IMR-90 (cell line): ENCODE results near the gene RPS27A. TPM values are rescaled to one million over a fixed set of nuclear protein-coding genes. Genes with fewer than 3 reads are reported as not detected.

ENCODE experiments used
- ATAC-seq: fragments of 200-7000 bp; cut with Tn5 transposase; 2 replicates; pipeline ENCODE4 v1.9.1; 2020; ENCODE audit warnings: low read depth, mild to moderate bottlenecking, moderate library complexity
- BruUV-seq: library from RNA; stranded (reverse); fragments of 400-500 nt; replicated peaks from 2 replicates; lab custom pipeline; 2021; lab: Mats Ljungman, UMichigan
- CTCF ChIA-PET: fragments of 300-600 bp; formaldehyde crosslinking; extraction: SDS; loops from one replicate; lab custom pipeline; 2021; ENCODE audit warnings: antibody characterized with exemption; lab: Yijun Ruan, JAX
- POLR2A ChIA-PET: fragments of 300-600 bp; sonication (Branson Sonifier 250); formaldehyde crosslinking; loops from one replicate; lab custom pipeline; 2022; ENCODE audit warnings: antibody characterized with exemption; ENCODE audit not compliant: unreplicated experiment; lab: Charles Lee
- DNase-seq: peaks from one replicate; pipeline ENCODE4 v3.0.0; 2013
- H2AFZ ChIP-seq: replicated peaks from 2 replicates; pipeline ENCODE3; 2013; ENCODE audit warnings: low read length, mild to moderate bottlenecking; ENCODE audit not compliant: poor library complexity
- H2AK5ac ChIP-seq: 2 replicates; pipeline ENCODE4 v1.6.1; 2013; ENCODE audit warnings: low read depth, low read length, inconsistent platforms
- H2AK9ac ChIP-seq: replicated peaks from 2 replicates; pipeline ENCODE3; 2013; ENCODE audit warnings: mild to moderate bottlenecking, low read depth, low read length, moderate library complexity; ENCODE audit not compliant: poor library complexity
- H2BK120ac ChIP-seq: 2 replicates; pipeline ENCODE4 v1.6.1; 2013; ENCODE audit warnings: low read depth, low read length, inconsistent platforms
- H2BK15ac ChIP-seq: 3 replicates; pipeline ENCODE4 v1.6.1; 2013; ENCODE audit warnings: low read depth, low read length, inconsistent platforms
- H2BK20ac ChIP-seq: 2 replicates; pipeline ENCODE4 v1.6.1; 2013; ENCODE audit warnings: low read depth, mild to moderate bottlenecking, inconsistent platforms, low read length, moderate library complexity
- H2BK5ac ChIP-seq: 2 replicates; pipeline ENCODE4 v1.6.1; 2013; ENCODE audit warnings: mild to moderate bottlenecking, low read depth, low read length, inconsistent platforms; ENCODE audit not compliant: poor library complexity, severe bottlenecking
- H3K14ac ChIP-seq: replicated peaks from 2 replicates; pipeline ENCODE4 v1.6.1; 2013; ENCODE audit warnings: low read depth, low read length, inconsistent platforms
- H3K18ac ChIP-seq: 2 replicates; pipeline ENCODE4 v1.6.1; 2013; ENCODE audit warnings: low read depth, low read length, control low read depth
- H3K23ac ChIP-seq: 2 replicates; pipeline ENCODE4 v1.6.1; 2013; ENCODE audit warnings: low read depth, low read length, inconsistent platforms
- H3K27ac ChIP-seq: 2 replicates; pipeline ENCODE4 v1.5.1; 2013; ENCODE audit warnings: mild to moderate bottlenecking, control low read depth, low read length; ENCODE audit not compliant: insufficient read depth
- H3K27me3 ChIP-seq: 2 replicates; pipeline ENCODE4 v1.6.1; 2013; ENCODE audit warnings: low read length; ENCODE audit not compliant: control insufficient read depth, insufficient read depth
- H3K36me3 ChIP-seq: 2 replicates; pipeline ENCODE4 v1.6.1; 2013; ENCODE audit warnings: low read length, mixed read lengths; ENCODE audit not compliant: control insufficient read depth, insufficient read depth
- H3K4ac ChIP-seq: 2 replicates; pipeline ENCODE4 v1.6.1; 2013; ENCODE audit warnings: low read depth, low read length, inconsistent platforms
- H3K4me1 ChIP-seq: 2 replicates; pipeline ENCODE4 v1.6.1; 2013; ENCODE audit warnings: low read length, mixed read lengths; ENCODE audit not compliant: control insufficient read depth, insufficient read depth
- H3K4me2 ChIP-seq: 2 replicates; pipeline ENCODE4 v1.6.1; 2013; ENCODE audit warnings: low read depth, mild to moderate bottlenecking, control low read depth, low read length, moderate library complexity
- H3K4me3 ChIP-seq: 2 replicates; pipeline ENCODE4 v1.5.1; 2013; ENCODE audit warnings: low read depth, mild to moderate bottlenecking, control low read depth, low read length, moderate library complexity; ENCODE audit not compliant: insufficient read depth
- H3K56ac ChIP-seq: 2 replicates; pipeline ENCODE4 v1.6.1; 2013; ENCODE audit warnings: low read length, inconsistent platforms; ENCODE audit not compliant: insufficient read depth; ENCODE audit errors: extremely low read depth
- H3K79me1 ChIP-seq, 2 experiments: 2 replicates each; pipeline ENCODE4 v1.6.1; 2013; ENCODE audit warnings: low read length in 2 of 2, inconsistent platforms in 1 of 2, low read depth in 1 of 2
- H3K9ac ChIP-seq: 2 replicates; pipeline ENCODE4 v1.6.1; 2013; ENCODE audit warnings: low read depth, low read length, control low read depth
- H3K9me1 ChIP-seq: 2 replicates; pipeline ENCODE4 v1.6.1; 2013; ENCODE audit warnings: low read length, inconsistent platforms; ENCODE audit not compliant: insufficient read depth
- H3K9me3 ChIP-seq: 2 replicates; pipeline ENCODE4 v1.6.1; 2013; ENCODE audit warnings: low read length; ENCODE audit not compliant: control insufficient read depth, insufficient read depth
- H4K20me1 ChIP-seq: 2 replicates; pipeline ENCODE4 v1.6.1; 2013; ENCODE audit warnings: low read length, inconsistent platforms; ENCODE audit not compliant: insufficient read depth
- H4K5ac ChIP-seq: 2 replicates; pipeline ENCODE4 v1.6.1; 2013; ENCODE audit warnings: mild to moderate bottlenecking, low read depth, low read length, control low read depth
- H4K8ac ChIP-seq, 2 experiments: 2 replicates each; pipeline ENCODE4 v1.6.1; 2013; ENCODE audit warnings: low read depth in 2 of 2, low read length in 2 of 2, control low read depth in 1 of 2, inconsistent platforms in 1 of 2
- H4K91ac ChIP-seq: 2 replicates; pipeline ENCODE4 v1.6.1; 2013; ENCODE audit warnings: low read depth, low read length, inconsistent platforms; ENCODE audit not compliant: insufficient read depth
- FOS ChIP-seq: fragments of 150-350 bp; IDR thresholded peaks from 2 replicates; pipeline ENCODE4 v1.6.1; 2016; ENCODE audit warnings: low read depth, low read length
- MAFK ChIP-seq: IDR thresholded peaks from 2 replicates; pipeline ENCODE4 v1.6.1; 2012; ENCODE audit warnings: low read depth, low read length, improper control_type of control experiment
- MAZ ChIP-seq: IDR thresholded peaks from 2 replicates; pipeline ENCODE4 v1.6.1; 2012; ENCODE audit warnings: low read depth, mild to moderate bottlenecking, low read length, improper control_type of control experiment, moderate library complexity, borderline replicate concordance
- RAD21 ChIP-seq: IDR thresholded peaks from 2 replicates; pipeline ENCODE4 v1.6.1; 2012; ENCODE audit warnings: low read length, improper control_type of control experiment
- RCOR1 ChIP-seq: IDR thresholded peaks from 2 replicates; pipeline ENCODE4 v1.6.1; 2012; ENCODE audit warnings: mild to moderate bottlenecking, low read length, improper control_type of control experiment; ENCODE audit not compliant: insufficient replicate concordance
- WGBS, 2 experiments: methylation state at CpG; one replicate each; pipeline versions ENCODE4 v1.1.5 to v1.1.7; 2013; ENCODE audit warnings: missing lambda C conversion rate in 2 of 2; ENCODE audit not compliant: insufficient read length in 1 of 2; ENCODE audit errors: extremely low coverage in 2 of 2; 5-methylcytosine and 5-hydroxymethylcytosine counted together
- dilution Hi-C: fragments of 300-500 bp; cut with HindIII; formaldehyde crosslinking; loops from one replicate; pipeline ENCODE4 v1.14.3; 2018; ENCODE audit warnings: low sequenced_read_pairs; ENCODE audit not compliant: unreplicated experiment
- in situ Hi-C: fragments of 300-500 bp; cut with MboI; formaldehyde crosslinking; loops from 3 replicates; pipeline ENCODE4 v1.14.3; 2019; ENCODE audit warnings: low sequenced_read_pairs, inconsistent platforms, mixed read lengths
- intact Hi-C: fragments of 100-400 bp; cut with micrococcal nuclease; formaldehyde crosslinking; loops from 2 replicates; pipeline ENCODE4 v1.10.0; 2022
- polyA plus RNA-seq, 3 experiments: library from polyadenylated mRNA; depleted of rRNA; stranded (reverse); fragments of >200 nt; gene quantifications; 2 replicates each; pipeline ENCODE4 v1.2.3, GENCODE V29; 2012; ENCODE audit warnings: low replicate concordance in 1 of 3
- total RNA-seq: library from RNA; depleted of rRNA; stranded (reverse); fragments of >200 nt; gene quantifications from 2 replicates; pipeline ENCODE4 v1.2.3, GENCODE V29; 2012
- TF ChIP-seq, protein P1 (sequence below): fragments of 150-350 bp; IDR thresholded peaks from 2 replicates; pipeline ENCODE4 v1.6.1; 2017; ENCODE audit warnings: mild to moderate bottlenecking, antibody characterized with exemption, low read length, low read depth

The RPS27A gene
- total and polyA plus RNA-seq, 2 of the 4 experiments (the other 2 are of a cell fraction) = 496 to 1,421 TPM

DNA sequence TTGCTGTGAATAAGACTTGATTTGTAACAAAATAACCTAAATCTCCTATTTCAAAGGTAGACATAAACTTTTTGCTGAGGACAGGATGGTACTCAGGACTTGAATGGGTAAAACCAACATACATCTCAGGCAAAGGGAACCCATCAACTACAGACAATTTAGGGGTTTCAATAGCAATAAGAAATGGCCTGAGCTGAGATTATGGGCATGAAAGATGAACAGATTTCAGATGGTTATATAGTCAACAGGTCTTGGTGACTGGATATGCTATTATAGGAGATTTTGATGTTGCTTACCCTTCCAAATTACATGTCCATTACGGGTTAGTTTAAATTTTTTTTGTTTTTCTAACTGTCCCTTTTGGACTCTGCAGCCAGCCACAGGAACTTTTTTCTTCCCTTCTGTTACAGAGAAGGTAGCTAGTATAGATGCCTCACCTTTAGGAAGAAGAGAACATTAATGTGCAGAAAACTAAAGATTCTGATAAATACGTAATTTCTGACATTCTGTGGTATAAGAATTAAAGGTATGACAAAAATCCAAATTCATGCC is 4.6 kb downstream of the RPS27A start:
- Histone ChIP-seq H3K23ac (no peak overlapping the region), H2AK5ac (no peak overlapping the region), H2AFZ (no peak overlapping the region), H3K9me3 (no peaks in the 10 kb centered on the region), H3K14ac (no peak overlapping the region), H3K4me3 (no peak overlapping the region), H2BK5ac (no peak overlapping the region), H2BK15ac (no peak overlapping the region), H3K18ac (no peak overlapping the region), H4K91ac (no peak overlapping the region), H3K27ac (no peak overlapping the region), H4K5ac (no peak overlapping the region), H4K20me1 (peaks cover 26% of the 10 kb centered on the region; the same call in 1 of the 2 replicates), H3K9ac (no peak overlapping the region), H3K79me1 (peaks cover 20 to 37% of the 10 kb centered on the region in 2 experiments), H3K9me1 (no peaks in the 10 kb centered on the region; the same call in 1 of the 2 replicates), H2BK20ac (no peak overlapping the region), H2BK120ac (no peak overlapping the region), H3K4me2 (no peak overlapping the region), H3K4me1 (no peaks in the 10 kb centered on the region), H3K4ac (no peak overlapping the region), H4K8ac (no peak overlapping the region), H2AK9ac (no peak overlapping the region), H3K27me3 (no peaks in the 10 kb centered on the region), H3K56ac (no peak overlapping the region), H3K36me3 (peaks cover 29% of the 10 kb centered on the region)
- no CpG with 5 or more reads among the region's 2 CpGs for WGBS, 2 experiments
- CTCF ChIA-PET = no interaction called here
- intact Hi-C loops = no loop called here
- POLR2A ChIA-PET = no interaction called here
- in situ Hi-C loops = no loop called here
- TF ChIP-seq, protein P1, sequence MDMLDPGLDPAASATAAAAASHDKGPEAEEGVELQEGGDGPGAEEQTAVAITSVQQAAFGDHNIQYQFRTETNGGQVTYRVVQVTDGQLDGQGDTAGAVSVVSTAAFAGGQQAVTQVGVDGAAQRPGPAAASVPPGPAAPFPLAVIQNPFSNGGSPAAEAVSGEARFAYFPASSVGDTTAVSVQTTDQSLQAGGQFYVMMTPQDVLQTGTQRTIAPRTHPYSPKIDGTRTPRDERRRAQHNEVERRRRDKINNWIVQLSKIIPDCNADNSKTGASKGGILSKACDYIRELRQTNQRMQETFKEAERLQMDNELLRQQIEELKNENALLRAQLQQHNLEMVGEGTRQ = no peak
- no peak for TF ChIP-seq MAZ
- TF ChIP-seq MAFK = no peak
- no peak for TF ChIP-seq RCOR1
- no peak for TF ChIP-seq FOS
- TF ChIP-seq RAD21 = no peak
- BruUV-seq = no TSS peak
- dilution Hi-C loops = no loop called here
- ATAC-seq (no peak), DNase-seq (no peak)
